GM23338 (cell line): ENCODE measurements around the gene LIAS. TPM values are rescaled to one million over a fixed set of nuclear protein-coding genes. Genes with fewer than 3 reads are reported as not detected.

Experiments
- ATAC-seq: fragments of 200-7000 bp; cut with Tn5 transposase; 3 replicates; pipeline ENCODE4 v1.9.1; 2020
- DNase-seq: peaks from one replicate; pipeline ENCODE4 v3.0.0-alpha.2; 2015; ENCODE audit warnings: low spot score
- H2AFZ ChIP-seq: fragments of 200-600 bp; sonication (generic); 2 replicates; pipeline ENCODE4 v1.8.0; 2016; ENCODE audit warnings: antibody characterized with exemption, mild to moderate bottlenecking, moderate library complexity
- H3F3A ChIP-seq: fragments of 200-600 bp; sonication (generic); replicated peaks from 2 replicates; pipeline ENCODE4 v1.8.0; 2017; ENCODE audit warnings: antibody characterized with exemption, mixed run types, low read depth
- H3K27ac ChIP-seq: fragments of 200-600 bp; sonication (generic); 2 replicates; pipeline ENCODE4 v1.6.1; 2016; ENCODE audit warnings: low read depth
- H3K27me3 ChIP-seq: fragments of 200-600 bp; sonication (generic); 2 replicates; pipeline ENCODE4 v1.8.0; 2016; ENCODE audit warnings: mild to moderate bottlenecking, mixed run types, moderate library complexity; ENCODE audit not compliant: insufficient read depth
- H3K36me3 ChIP-seq: fragments of 200-600 bp; sonication (generic); 2 replicates; pipeline ENCODE4 v1.8.0; 2016; ENCODE audit warnings: mild to moderate bottlenecking; ENCODE audit not compliant: insufficient read depth
- H3K4me1 ChIP-seq: fragments of 200-600 bp; sonication (generic); 2 replicates; pipeline ENCODE4 v1.8.0; 2016; ENCODE audit warnings: mild to moderate bottlenecking, moderate library complexity; ENCODE audit not compliant: insufficient read depth
- H3K4me2 ChIP-seq: fragments of 200-600 bp; sonication (generic); 2 replicates; pipeline ENCODE4 v1.7.1; 2017; ENCODE audit warnings: mixed run types
- H3K4me3 ChIP-seq: fragments of 200-600 bp; sonication (generic); 2 replicates; pipeline ENCODE4 v1.6.1; 2016; ENCODE audit warnings: mixed run types
- H3K79me2 ChIP-seq: fragments of 200-600 bp; sonication (generic); replicated peaks from 2 replicates; pipeline ENCODE4 v1.8.0; 2017; ENCODE audit warnings: mild to moderate bottlenecking; ENCODE audit not compliant: insufficient read depth
- H3K9me2 ChIP-seq: fragments of 200-600 bp; sonication (generic); 2 replicates; pipeline ENCODE4 v1.8.0; 2017; ENCODE audit not compliant: insufficient read depth
- H4K20me1 ChIP-seq: fragments of 200-600 bp; sonication (generic); replicated peaks from 2 replicates; pipeline ENCODE4 v1.8.0; 2017; ENCODE audit warnings: mild to moderate bottlenecking; ENCODE audit not compliant: insufficient read depth
- H3K27ac Mint-ChIP-seq: 2 replicates; pipeline ENCODE4 v1.8.0; 2020; ENCODE audit warnings: inconsistent platforms, mild to moderate bottlenecking, moderate library complexity, mixed read lengths
- H3K27me3 Mint-ChIP-seq: 3 replicates; pipeline ENCODE4 v1.8.0; 2022; ENCODE audit warnings: low read depth, mild to moderate bottlenecking, moderate library complexity, mixed read lengths, inconsistent platforms; ENCODE audit not compliant: insufficient read depth, poor library complexity
- H3K36me3 Mint-ChIP-seq: 3 replicates; pipeline ENCODE4 v1.8.0; 2021; ENCODE audit warnings: low read depth, mild to moderate bottlenecking, inconsistent platforms, moderate library complexity, mixed read lengths
- H3K4me1 Mint-ChIP-seq: 3 replicates; pipeline ENCODE4 v1.8.0; 2020; ENCODE audit warnings: mild to moderate bottlenecking, inconsistent platforms, mixed read lengths
- H3K4me3 Mint-ChIP-seq: 3 replicates; pipeline ENCODE4 v1.8.0; 2021; ENCODE audit warnings: moderate library complexity, mild to moderate bottlenecking, inconsistent platforms, mixed read lengths
- H3K9me3 Mint-ChIP-seq: 3 replicates; pipeline ENCODE4 v1.8.0; 2020; ENCODE audit warnings: moderate library complexity, mild to moderate bottlenecking, inconsistent platforms, mixed read lengths
- CREB1 ChIP-seq: fragments of 250-450 bp; sonication (Bioruptor Pico); IDR thresholded peaks from 2 replicates; pipeline ENCODE4 v1.5.0; 2020; ENCODE audit warnings: low read depth, mild to moderate bottlenecking, moderate library complexity
- EZH2 ChIP-seq: fragments of 200-600 bp; sonication (generic); IDR thresholded peaks from one replicate; pipeline ENCODE4 v1.8.0; 2017; ENCODE audit warnings: antibody characterized with exemption, mild to moderate bottlenecking, low read depth; ENCODE audit not compliant: unreplicated experiment
- EZH2phosphoT487 ChIP-seq: fragments of 200-600 bp; sonication (generic); IDR thresholded peaks from one replicate; pipeline ENCODE4 v1.8.1; 2018; ENCODE audit warnings: antibody characterized with exemption; ENCODE audit not compliant: unreplicated experiment
- JUNB ChIP-seq: IDR thresholded peaks from one replicate; pipeline ENCODE4 v1.6.1; 2016; ENCODE audit warnings: antibody characterized with exemption; ENCODE audit not compliant: unreplicated experiment
- NANOG ChIP-seq: IDR thresholded peaks from 2 replicates; pipeline ENCODE4 v1.6.1; 2016; ENCODE audit warnings: antibody characterized with exemption, borderline replicate concordance
- POLR2AphosphoS5 ChIP-seq: IDR thresholded peaks from 2 replicates; pipeline ENCODE4 v1.6.1; 2016; ENCODE audit warnings: antibody characterized with exemption, low read depth
- STAT1 ChIP-seq: IDR thresholded peaks from one replicate; pipeline ENCODE4 v1.6.1; 2016; ENCODE audit warnings: antibody characterized with exemption; ENCODE audit not compliant: unreplicated experiment
- ZNF114 ChIP-seq: fragments of 250-450 bp; sonication (Bioruptor Pico); IDR thresholded peaks from 2 replicates; pipeline ENCODE4 v1.5.0; 2020; ENCODE audit warnings: mild to moderate bottlenecking, moderate library complexity
- ZNF331 ChIP-seq: fragments of 250-450 bp; sonication (Bioruptor Pico); IDR thresholded peaks from 2 replicates; pipeline ENCODE4 v1.5.0; 2020; ENCODE audit warnings: low read depth, mild to moderate bottlenecking, moderate library complexity
- ZNF462 ChIP-seq: fragments of 250-450 bp; sonication (Bioruptor Pico); IDR thresholded peaks from 2 replicates; pipeline ENCODE4 v1.5.0; 2020; ENCODE audit warnings: mild to moderate bottlenecking, moderate library complexity
- polyA plus RNA-seq: library from polyadenylated mRNA; unstranded; fragments of >200 nt; fragmentation: Nextera tagmentation; extraction: Ambion mirVana; gene quantifications from 2 replicates; pipeline ENCODE4 v1.2.1, GENCODE V29; 2016
- total RNA-seq: library from RNA; depleted of rRNA; stranded (reverse); fragments of >200 nt; shearing (Covaris generic); gene quantifications from 2 replicates; pipeline ENCODE4 v1.2.3, GENCODE V29; 2014
- TF ChIP-seq, protein P1 (sequence below): IDR thresholded peaks from one replicate; pipeline ENCODE4 v1.6.1; 2018; ENCODE audit warnings: antibody characterized with exemption; ENCODE audit not compliant: unreplicated experiment
- TF ChIP-seq, protein P2 (sequence below): IDR thresholded peaks from 2 replicates; pipeline ENCODE4 v1.6.1; 2016; ENCODE audit warnings: antibody characterized with exemption
- TF ChIP-seq, protein P3 (sequence below), 2 experiments: fragments of 200-600 bp in 1 of 2; sonication (generic) in 1 of 2; conservative IDR thresholded peaks; 2 replicates each; pipeline versions ENCODE4 v1.5.1 to v1.6.1; 2016 to 2017; ENCODE audit warnings: antibody characterized with exemption in 2 of 2, low read depth in 2 of 2, mild to moderate bottlenecking in 2 of 2, moderate library complexity in 1 of 2

Gene LIAS
- total and polyA plus RNA-seq, 2 experiments from 2014 or later, result 17.5 to 18.7 TPM

- H3K4me1 ChIP-seq, result peaks cover 15% of the 10 kb centered on the region
- no peak overlapping the region for H2AFZ ChIP-seq
- H3K36me3 Mint-ChIP-seq, result peaks cover 70% of the 10 kb centered on the region
- TF ChIP-seq, protein P1, sequence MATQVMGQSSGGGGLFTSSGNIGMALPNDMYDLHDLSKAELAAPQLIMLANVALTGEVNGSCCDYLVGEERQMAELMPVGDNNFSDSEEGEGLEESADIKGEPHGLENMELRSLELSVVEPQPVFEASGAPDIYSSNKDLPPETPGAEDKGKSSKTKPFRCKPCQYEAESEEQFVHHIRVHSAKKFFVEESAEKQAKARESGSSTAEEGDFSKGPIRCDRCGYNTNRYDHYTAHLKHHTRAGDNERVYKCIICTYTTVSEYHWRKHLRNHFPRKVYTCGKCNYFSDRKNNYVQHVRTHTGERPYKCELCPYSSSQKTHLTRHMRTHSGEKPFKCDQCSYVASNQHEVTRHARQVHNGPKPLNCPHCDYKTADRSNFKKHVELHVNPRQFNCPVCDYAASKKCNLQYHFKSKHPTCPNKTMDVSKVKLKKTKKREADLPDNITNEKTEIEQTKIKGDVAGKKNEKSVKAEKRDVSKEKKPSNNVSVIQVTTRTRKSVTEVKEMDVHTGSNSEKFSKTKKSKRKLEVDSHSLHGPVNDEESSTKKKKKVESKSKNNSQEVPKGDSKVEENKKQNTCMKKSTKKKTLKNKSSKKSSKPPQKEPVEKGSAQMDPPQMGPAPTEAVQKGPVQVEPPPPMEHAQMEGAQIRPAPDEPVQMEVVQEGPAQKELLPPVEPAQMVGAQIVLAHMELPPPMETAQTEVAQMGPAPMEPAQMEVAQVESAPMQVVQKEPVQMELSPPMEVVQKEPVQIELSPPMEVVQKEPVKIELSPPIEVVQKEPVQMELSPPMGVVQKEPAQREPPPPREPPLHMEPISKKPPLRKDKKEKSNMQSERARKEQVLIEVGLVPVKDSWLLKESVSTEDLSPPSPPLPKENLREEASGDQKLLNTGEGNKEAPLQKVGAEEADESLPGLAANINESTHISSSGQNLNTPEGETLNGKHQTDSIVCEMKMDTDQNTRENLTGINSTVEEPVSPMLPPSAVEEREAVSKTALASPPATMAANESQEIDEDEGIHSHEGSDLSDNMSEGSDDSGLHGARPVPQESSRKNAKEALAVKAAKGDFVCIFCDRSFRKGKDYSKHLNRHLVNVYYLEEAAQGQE, result no peak
- TF ChIP-seq EZH2 (no peak), NANOG (no peak), STAT1 (no peak), EZH2phosphoT487 (no peak), JUNB (no peak), ZNF462 (CRISPR knock-in tag) (no peak), CREB1 (no peak), ZNF114 (no peak), POLR2AphosphoS5 (no peak), ZNF331 (no peak)
- TF ChIP-seq, protein P2, sequence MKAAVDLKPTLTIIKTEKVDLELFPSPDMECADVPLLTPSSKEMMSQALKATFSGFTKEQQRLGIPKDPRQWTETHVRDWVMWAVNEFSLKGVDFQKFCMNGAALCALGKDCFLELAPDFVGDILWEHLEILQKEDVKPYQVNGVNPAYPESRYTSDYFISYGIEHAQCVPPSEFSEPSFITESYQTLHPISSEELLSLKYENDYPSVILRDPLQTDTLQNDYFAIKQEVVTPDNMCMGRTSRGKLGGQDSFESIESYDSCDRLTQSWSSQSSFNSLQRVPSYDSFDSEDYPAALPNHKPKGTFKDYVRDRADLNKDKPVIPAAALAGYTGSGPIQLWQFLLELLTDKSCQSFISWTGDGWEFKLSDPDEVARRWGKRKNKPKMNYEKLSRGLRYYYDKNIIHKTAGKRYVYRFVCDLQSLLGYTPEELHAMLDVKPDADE, result no peak
- TF ChIP-seq, protein P3, sequence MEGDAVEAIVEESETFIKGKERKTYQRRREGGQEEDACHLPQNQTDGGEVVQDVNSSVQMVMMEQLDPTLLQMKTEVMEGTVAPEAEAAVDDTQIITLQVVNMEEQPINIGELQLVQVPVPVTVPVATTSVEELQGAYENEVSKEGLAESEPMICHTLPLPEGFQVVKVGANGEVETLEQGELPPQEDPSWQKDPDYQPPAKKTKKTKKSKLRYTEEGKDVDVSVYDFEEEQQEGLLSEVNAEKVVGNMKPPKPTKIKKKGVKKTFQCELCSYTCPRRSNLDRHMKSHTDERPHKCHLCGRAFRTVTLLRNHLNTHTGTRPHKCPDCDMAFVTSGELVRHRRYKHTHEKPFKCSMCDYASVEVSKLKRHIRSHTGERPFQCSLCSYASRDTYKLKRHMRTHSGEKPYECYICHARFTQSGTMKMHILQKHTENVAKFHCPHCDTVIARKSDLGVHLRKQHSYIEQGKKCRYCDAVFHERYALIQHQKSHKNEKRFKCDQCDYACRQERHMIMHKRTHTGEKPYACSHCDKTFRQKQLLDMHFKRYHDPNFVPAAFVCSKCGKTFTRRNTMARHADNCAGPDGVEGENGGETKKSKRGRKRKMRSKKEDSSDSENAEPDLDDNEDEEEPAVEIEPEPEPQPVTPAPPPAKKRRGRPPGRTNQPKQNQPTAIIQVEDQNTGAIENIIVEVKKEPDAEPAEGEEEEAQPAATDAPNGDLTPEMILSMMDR (conservative IDR thresholded peaks at IDR 0.05; ENCODE audit: low read depth in 2 of 2), result no peak
- no peak overlapping the region for H3K4me3 ChIP-seq
- no peak overlapping the region for H3K4me3 Mint-ChIP-seq
- H4K20me1 ChIP-seq, result peaks cover 38% of the 10 kb centered on the region
- H3F3A ChIP-seq, result peaks cover 77% of the 10 kb centered on the region
- DNase-seq (no peak), ATAC-seq (no peak)
- H3K36me3 ChIP-seq, result peaks cover 61% of the 10 kb centered on the region
- H3K4me2 ChIP-seq, result no peak overlapping the region
- peak overlapping the region; percentile 39; the same call in 1 of the 2 replicates for H3K27ac Mint-ChIP-seq
- H3K27ac ChIP-seq, result peak overlapping the region; percentile 57
- H3K9me2 ChIP-seq, result no peaks in the 10 kb centered on the region
- peaks cover 25% of the 10 kb centered on the region for H3K79me2 ChIP-seq
- H3K27me3 ChIP-seq, result no peaks in the 10 kb centered on the region
- H3K4me1 Mint-ChIP-seq, result peaks cover 35% of the 10 kb centered on the region; the same call in 2 of the 3 replicates
- no peaks in the 10 kb centered on the region for H3K9me3 Mint-ChIP-seq
- peaks cover 4% of the 10 kb centered on the region for H3K27me3 Mint-ChIP-seq
Observed at GRCh38 chr4:39452153-39452859, 6.5 kb upstream of the LIAS start.
